Esophagus squamous epithelium (tissue), 5 donors: ENCODE data around the gene TBXA2R. TPM values are rescaled to one million over a fixed set of nuclear protein-coding genes. Genes with fewer than 3 reads are reported as not detected.
"Not testable (repeated sequence)": the region's sequence is repeated elsewhere in the genome, so short reads cannot be mapped to it uniquely, and the experiment has no call there.

ENCODE experiments used
- DNase-seq: peaks from one replicate; lab custom pipeline; 2025; lab: John Stamatoyannopoulos, UW
- H3K27ac ChIP-seq, 4 donors: fragments of 200-600 bp; sonication (generic); one replicate each; pipeline ENCODE4 v1.5.1; 2016 to 2019; ENCODE audit warnings: mild to moderate bottlenecking in 1 of 4
- H3K27me3 ChIP-seq, 4 donors: fragments of 200-600 bp; sonication (generic); 1 replicate in 3 of 4; 2 replicates in 1 of 4; pipeline versions ENCODE4 v1.5.1 to v1.6.0; 2017 to 2021; ENCODE audit warnings: antibody characterized with exemption in 1 of 4
- H3K36me3 ChIP-seq, 3 donors: fragments of 200-600 bp; sonication (generic); one replicate each; pipeline ENCODE4 v1.5.1; 2016 to 2019
- H3K4me1 ChIP-seq, 3 donors: fragments of 200-600 bp; sonication (generic); one replicate each; pipeline ENCODE4 v1.5.1; 2017 to 2019
- H3K4me3 ChIP-seq, 4 donors: fragments of 200-600 bp; sonication (generic); 1 replicate in 3 of 4; 2 replicates in 1 of 4; pipeline ENCODE4 v1.5.1; 2016 to 2019; ENCODE audit warnings: mild to moderate bottlenecking in 2 of 4, moderate library complexity in 1 of 4
- H3K9me3 ChIP-seq, 3 donors: fragments of 200-600 bp; sonication (generic); one replicate each; pipeline ENCODE4 v1.5.1; 2016 to 2019
- POLR2A ChIP-seq, 4 donors: fragments of 450-650 bp; IDR thresholded peaks; one replicate each; pipeline ENCODE4 v1.6.1; 2017; ENCODE audit warnings: antibody characterized with exemption in 4 of 4, mild to moderate bottlenecking in 4 of 4, moderate library complexity in 3 of 4
- WGBS, 2 donors: methylation state at CpG; one replicate each; pipeline ENCODE4 v1.1.5; 2018; 5-methylcytosine and 5-hydroxymethylcytosine counted together
- intact Hi-C: fragments of 100-400 bp; cut with DNase I; formaldehyde crosslinking; loops from one replicate; pipeline ENCODE4 v1.15.0; 2022
- total RNA-seq, 4 donors: library from RNA; depleted of rRNA; stranded (reverse); fragments of >200 nt; gene quantifications; one replicate each; pipeline ENCODE4 v1.1.0, GENCODE V29; 2016
- TF ChIP-seq, protein P1 (sequence below), 6 experiments: fragments of 450-650 bp in 4 of 6; fragments of 200-600 bp in 2 of 6; sonication (generic) in 2 of 6; IDR thresholded peaks; one replicate each; pipeline ENCODE4 v1.5.1; 2016 to 2019; ENCODE audit warnings: antibody characterized with exemption in 6 of 6, mild to moderate bottlenecking in 4 of 6, moderate library complexity in 4 of 6
- donor health status: DM: yes; HTN: yes; CAD: no.

TBXA2R gene
- total RNA-seq, 4 donors from 2014 or later = 0.23 to 1.3 (median 0.45) TPM

DNA sequence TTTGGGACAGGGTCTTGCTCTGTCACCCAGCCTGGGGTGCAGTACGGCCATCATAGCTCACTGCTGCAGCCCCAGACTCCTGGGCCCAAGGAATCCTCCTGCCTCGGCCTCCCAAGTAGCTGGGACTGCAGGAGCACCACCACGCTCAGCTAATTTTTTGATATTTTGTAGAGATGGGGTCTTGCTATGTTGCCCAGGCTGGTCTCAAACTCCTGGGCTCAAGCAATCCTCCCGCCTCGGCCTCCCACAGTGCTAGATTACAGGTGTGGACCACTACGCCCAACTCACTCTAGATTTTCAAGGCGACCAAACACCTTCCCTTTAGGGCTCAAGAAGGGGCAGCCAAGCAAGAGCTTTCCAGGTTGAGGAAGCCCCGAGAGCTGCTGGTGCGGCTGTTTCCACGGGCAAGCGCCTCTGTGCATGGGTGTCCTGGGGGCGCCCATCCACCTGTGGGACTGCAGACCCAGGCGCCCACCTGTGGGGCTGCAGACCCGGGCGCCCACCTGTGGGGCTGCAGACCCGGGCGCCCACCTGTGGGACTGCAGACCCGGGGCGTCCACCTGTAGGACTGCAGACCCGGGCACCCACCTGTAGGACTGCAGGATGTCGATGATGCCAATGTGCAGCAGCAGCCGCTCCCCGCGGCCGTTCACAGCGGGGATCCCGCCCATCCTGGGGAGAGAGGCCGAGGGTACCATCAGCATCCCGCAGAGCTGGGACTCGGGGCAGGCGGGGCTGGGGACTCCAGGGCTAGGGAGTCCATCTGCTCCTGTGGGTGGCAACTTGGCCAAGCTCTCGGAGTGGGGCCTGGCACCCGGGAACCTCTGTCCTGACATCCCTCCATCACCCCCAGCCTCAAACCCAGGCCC, 41.6 kb upstream of the TBXA2R start:
- Histone ChIP-seq H3K9me3 (no peaks in the 10 kb centered on the region), H3K27me3 (no peaks in the 10 kb centered on the region), H3K4me3 (no peak overlapping the region), H3K36me3 (peaks cover 18 to 91% (median 21%) of the 10 kb centered on the region in 3 donors), H3K4me1 (peaks cover 0 to 9% (median 4%) of the 10 kb centered on the region in 3 donors), H3K27ac (no peak overlapping the region)
- no peak for TF ChIP-seq POLR2A (IDR thresholded peaks at IDR 0.05)
- TF ChIP-seq, protein P1, sequence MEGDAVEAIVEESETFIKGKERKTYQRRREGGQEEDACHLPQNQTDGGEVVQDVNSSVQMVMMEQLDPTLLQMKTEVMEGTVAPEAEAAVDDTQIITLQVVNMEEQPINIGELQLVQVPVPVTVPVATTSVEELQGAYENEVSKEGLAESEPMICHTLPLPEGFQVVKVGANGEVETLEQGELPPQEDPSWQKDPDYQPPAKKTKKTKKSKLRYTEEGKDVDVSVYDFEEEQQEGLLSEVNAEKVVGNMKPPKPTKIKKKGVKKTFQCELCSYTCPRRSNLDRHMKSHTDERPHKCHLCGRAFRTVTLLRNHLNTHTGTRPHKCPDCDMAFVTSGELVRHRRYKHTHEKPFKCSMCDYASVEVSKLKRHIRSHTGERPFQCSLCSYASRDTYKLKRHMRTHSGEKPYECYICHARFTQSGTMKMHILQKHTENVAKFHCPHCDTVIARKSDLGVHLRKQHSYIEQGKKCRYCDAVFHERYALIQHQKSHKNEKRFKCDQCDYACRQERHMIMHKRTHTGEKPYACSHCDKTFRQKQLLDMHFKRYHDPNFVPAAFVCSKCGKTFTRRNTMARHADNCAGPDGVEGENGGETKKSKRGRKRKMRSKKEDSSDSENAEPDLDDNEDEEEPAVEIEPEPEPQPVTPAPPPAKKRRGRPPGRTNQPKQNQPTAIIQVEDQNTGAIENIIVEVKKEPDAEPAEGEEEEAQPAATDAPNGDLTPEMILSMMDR (IDR thresholded peaks at IDR 0.05) = no peak
- 95 to 97% methylated on average over 3 to 7 of the region's 33 CpGs for WGBS, 2 donors
- DNase-seq = no peak
- intact Hi-C loops = no loop called here

DNA sequence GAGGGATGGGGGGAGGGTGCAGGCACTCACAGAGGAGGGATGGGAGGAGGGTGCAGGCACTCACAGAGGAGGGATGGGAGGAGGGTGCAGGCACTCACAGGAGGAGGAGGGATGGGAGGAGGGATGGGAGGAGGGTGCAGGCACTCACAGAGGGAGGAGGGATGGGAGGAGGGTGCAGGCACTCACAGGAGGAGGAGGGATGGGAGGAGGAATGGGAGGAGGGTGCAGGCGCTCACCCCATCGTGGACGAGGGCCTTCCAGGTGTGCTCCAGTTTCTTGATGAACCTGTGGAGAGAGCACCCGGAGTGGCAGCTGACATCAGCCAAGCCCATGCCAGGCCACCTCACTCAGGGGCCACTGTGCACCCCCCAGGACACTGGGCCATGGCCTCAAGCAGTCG, 40.4 kb upstream of the TBXA2R start:
- H3K27ac ChIP-seq, H3K4me3 ChIP-seq, H3K9me3 ChIP-seq, H3K4me1 ChIP-seq, H3K27me3 ChIP-seq, intact Hi-C loops, DNase-seq: not testable (repeated sequence)
- H3K36me3 ChIP-seq = peaks cover 7 to 91% (median 9%) of the 10 kb centered on the region in 3 donors
- 84 to 86% methylated on average over 3 to 4 of the region's 5 CpGs for WGBS, 2 donors

DNA sequence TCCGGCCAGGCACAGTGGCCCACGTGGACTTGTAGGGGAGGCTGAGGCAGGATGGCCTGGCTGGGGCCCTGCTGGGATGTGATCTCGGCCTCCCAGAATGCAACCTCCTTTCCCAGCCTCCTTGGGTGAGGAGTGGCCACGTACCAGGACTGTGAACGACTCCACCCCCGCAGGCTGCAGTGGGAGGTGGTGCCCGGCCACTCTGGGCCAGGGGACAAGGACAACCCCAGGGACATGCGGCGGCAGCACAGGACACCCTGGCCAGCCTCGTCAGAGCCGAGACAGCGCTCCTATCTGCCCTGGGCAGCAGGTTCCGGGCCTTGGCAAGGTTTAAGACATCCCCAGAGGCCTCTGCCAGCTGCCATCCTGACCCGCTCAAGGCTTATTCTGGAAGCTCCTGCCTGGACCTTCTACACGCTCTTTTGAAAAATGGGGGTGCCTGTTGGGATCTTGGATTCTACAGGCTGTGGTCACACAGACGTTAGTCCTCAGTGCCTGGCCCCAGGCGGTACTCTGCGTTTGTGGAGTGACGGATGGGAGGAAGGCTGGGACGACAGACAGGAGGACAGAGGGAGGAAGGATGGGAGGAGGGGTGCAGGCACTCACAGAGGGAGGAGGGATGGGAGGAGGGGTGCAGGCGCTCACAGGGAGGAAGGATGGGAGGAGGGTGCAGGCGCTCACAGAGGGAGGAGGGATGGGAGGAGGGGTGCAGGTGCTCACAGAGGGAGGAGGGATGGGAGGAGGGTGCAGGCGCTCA, 39.8 kb upstream of the TBXA2R start:
- WGBS, 2 donors = 86 to 87% methylated on average over 2 to 19 of the region's 23 CpGs
- H3K27me3 ChIP-seq = no peaks in the 10 kb centered on the region

DNA sequence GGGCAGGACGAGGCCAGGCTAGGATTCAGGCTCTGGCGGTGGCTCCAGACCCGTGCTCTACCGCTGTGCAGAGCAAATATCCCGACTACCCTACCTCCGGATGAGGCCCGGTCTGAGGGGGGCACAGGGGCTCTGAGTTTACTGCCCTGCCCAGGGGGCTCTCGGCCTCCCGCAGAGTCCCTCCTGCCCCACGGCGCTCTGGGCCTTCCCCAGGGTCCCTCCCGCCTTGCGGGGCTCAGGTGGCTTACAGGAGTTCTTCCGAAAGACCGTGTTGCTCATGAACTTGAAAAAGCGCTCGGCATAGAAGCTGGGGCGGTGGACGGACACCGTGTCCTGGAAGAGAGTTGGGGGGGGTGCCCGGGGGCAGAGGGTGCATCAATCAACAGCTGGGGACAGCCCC, 39.1 kb upstream of the TBXA2R start:
- Histone ChIP-seq H3K27ac (no peak overlapping the region), H3K36me3 (peaks cover 0 to 91% (median 4%) of the 10 kb centered on the region in 3 donors), H3K27me3 (no peaks in the 10 kb centered on the region), H3K9me3 (no peaks in the 10 kb centered on the region), H3K4me1 (peaks cover 0 to 9% (median 4%) of the 10 kb centered on the region in 3 donors), H3K4me3 (no peak overlapping the region)
- no peak for DNase-seq
- intact Hi-C loops = no loop called here
- TF ChIP-seq, protein P1 (IDR thresholded peaks at IDR 0.05) = no peak
- TF ChIP-seq POLR2A (IDR thresholded peaks at IDR 0.05) = no peak
- WGBS, 2 donors = 86% methylated on average over 9 of the region's 21 CpGs; no CpG with 5 or more reads in 1 of the 2 donors

More for the DNA sequence above, 39.8 kb upstream of the TBXA2R start:
- DNase-seq = no peak
- peaks cover 6 to 91% (median 6%) of the 10 kb centered on the region in 3 donors for H3K36me3 ChIP-seq
- intact Hi-C loops = no loop called here
- no peak overlapping the region for H3K27ac ChIP-seq
- peaks cover 0 to 9% (median 4%) of the 10 kb centered on the region in 3 donors for H3K4me1 ChIP-seq
- H3K4me3 ChIP-seq = no peak overlapping the region
- no peaks in the 10 kb centered on the region for H3K9me3 ChIP-seq
- no peak for TF ChIP-seq POLR2A (IDR thresholded peaks at IDR 0.05)
- TF ChIP-seq, protein P1 (IDR thresholded peaks at IDR 0.05) = no peak

DNA sequence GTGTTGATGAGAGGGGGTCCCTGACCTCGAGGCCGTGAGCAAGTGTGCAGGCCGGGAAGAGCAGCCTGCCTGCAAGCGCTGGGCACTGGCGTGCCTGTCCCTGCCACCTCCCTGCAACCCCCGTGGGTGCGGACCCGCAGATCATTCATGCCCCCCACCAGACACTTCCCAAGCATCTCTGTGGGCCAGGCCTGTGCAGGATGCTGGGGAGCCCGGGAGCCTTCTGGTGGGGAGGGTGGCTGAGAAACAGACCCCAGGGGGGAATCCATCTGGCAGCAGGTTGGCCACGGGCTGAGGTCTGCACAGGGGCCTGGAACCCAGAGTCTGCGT, 38.4 kb upstream of the TBXA2R start:
- Histone ChIP-seq H3K9me3 (no peaks in the 10 kb centered on the region), H3K27ac (no peak overlapping the region), H3K27me3 (no peaks in the 10 kb centered on the region), H3K36me3 (peaks cover 0 to 91% (median 4%) of the 10 kb centered on the region in 3 donors), H3K4me3 (no peak overlapping the region), H3K4me1 (peaks cover 0 to 9% (median 4%) of the 10 kb centered on the region in 3 donors)
- TF ChIP-seq, protein P1 (IDR thresholded peaks at IDR 0.05) = no peak
- TF ChIP-seq POLR2A (IDR thresholded peaks at IDR 0.05) = no peak
- DNase-seq = no peak
- WGBS, 2 donors = no CpG with 5 or more reads among the region's 11 CpGs
- intact Hi-C loops = no loop called here
